Naive thymus-derived CD4-positive, alpha-beta T cell (primary cell): Measurements from ENCODE around the gene COMT. TPM values are rescaled to one million over a fixed set of nuclear protein-coding genes. Genes with fewer than 3 reads are reported as not detected.

Experiments
- ATAC-seq: fragments of 150-1000 bp; cut with Tn5 transposase; 2 replicates; pipeline ENCODE4 v1.10.0; 2021; ENCODE audit warnings: mild to moderate bottlenecking, moderate library complexity
- CTCF ChIA-PET: fragments of 350-600 bp; sonication (Branson Sonifier 250); formaldehyde crosslinking; loops from one replicate; lab custom pipeline; 2021; ENCODE audit warnings: antibody characterized with exemption; lab: Charles Lee
- POLR2A ChIA-PET: fragments of 350-600 bp; sonication (Branson Sonifier 250); formaldehyde crosslinking; loops from one replicate; lab custom pipeline; 2021; ENCODE audit warnings: antibody characterized with exemption, inconsistent platforms; lab: Charles Lee
- DNase-seq, 9 donors: peaks; one replicate each; pipeline versions ENCODE4 v3.0.0 to v3.0.0-alpha.2; 2020 to 2022; ENCODE audit warnings: mixed read lengths in 1 of 9
- H3K27ac ChIP-seq: one replicate; pipeline ENCODE4 v1.7.0; 2013; ENCODE audit warnings: mild to moderate bottlenecking, low read depth, low read length, moderate library complexity
- H3K27me3 ChIP-seq, 2 donors: one replicate each; pipeline ENCODE4 v1.7.0; 2013; ENCODE audit warnings: low read length in 2 of 2, mild to moderate bottlenecking in 2 of 2, moderate library complexity in 2 of 2; ENCODE audit not compliant: control insufficient read depth in 2 of 2, insufficient read depth in 2 of 2
- H3K36me3 ChIP-seq, 3 experiments: 1 replicate in 2 of 3; 2 replicates in 1 of 3; pipeline ENCODE4 v1.7.0; 2013; ENCODE audit warnings: low read length in 3 of 3, mild to moderate bottlenecking in 3 of 3, moderate library complexity in 1 of 3; ENCODE audit not compliant: insufficient read depth in 3 of 3, control insufficient read depth in 2 of 3
- H3K4me1 ChIP-seq, 2 donors: one replicate each; pipeline ENCODE4 v1.7.0; 2013; ENCODE audit warnings: low read length in 2 of 2, mild to moderate bottlenecking in 2 of 2, moderate library complexity in 1 of 2; ENCODE audit not compliant: control insufficient read depth in 2 of 2, insufficient read depth in 2 of 2
- H3K4me3 ChIP-seq: 2 replicates; pipeline ENCODE4 v1.7.0; 2013; ENCODE audit warnings: mild to moderate bottlenecking, low read length
- H3K9me3 ChIP-seq, 3 experiments: 1 replicate in 2 of 3; 2 replicates in 1 of 3; pipeline ENCODE4 v1.7.0; 2013; ENCODE audit warnings: low read length in 3 of 3; ENCODE audit not compliant: control insufficient read depth in 2 of 3
- H3K27ac Mint-ChIP-seq, 9 donors: one replicate each; pipeline ENCODE4 v1.8.0; 2020 to 2022; ENCODE audit warnings: mixed read lengths in 9 of 9, mild to moderate bottlenecking in 8 of 9, moderate library complexity in 5 of 9, inconsistent platforms in 2 of 9
- H3K27me3 Mint-ChIP-seq, 5 donors: one replicate each; pipeline ENCODE4 v1.8.0; 2021 to 2022; ENCODE audit warnings: mixed read lengths in 5 of 5, mild to moderate bottlenecking in 1 of 5
- H3K36me3 Mint-ChIP-seq, 5 donors: one replicate each; pipeline ENCODE4 v1.8.0; 2020 to 2022; ENCODE audit warnings: mixed read lengths in 5 of 5, mild to moderate bottlenecking in 3 of 5, inconsistent platforms in 1 of 5
- H3K4me1 Mint-ChIP-seq, 7 donors: one replicate each; pipeline ENCODE4 v1.8.0; 2020 to 2022; ENCODE audit warnings: mixed read lengths in 7 of 7, mild to moderate bottlenecking in 3 of 7, inconsistent platforms in 1 of 7
- H3K4me3 Mint-ChIP-seq, 10 donors: one replicate each; pipeline ENCODE4 v1.8.0; 2020 to 2022; ENCODE audit warnings: mild to moderate bottlenecking in 10 of 10, mixed read lengths in 10 of 10, moderate library complexity in 6 of 10, inconsistent platforms in 2 of 10
- H3K9me3 Mint-ChIP-seq, 11 donors: one replicate each; pipeline ENCODE4 v1.8.0; 2020 to 2022; ENCODE audit warnings: mixed read lengths in 11 of 11, mild to moderate bottlenecking in 4 of 11, inconsistent platforms in 1 of 11, moderate library complexity in 1 of 11
- intact Hi-C, 2 donors: fragments of 100-400 bp; cut with micrococcal nuclease; formaldehyde crosslinking; loops; one replicate each; pipeline ENCODE4 v1.15.1; 2023
- polyA plus RNA-seq, 2 donors: library from polyadenylated mRNA; unstranded; fragments of 300-500 nt; fragmentation: Illumina TruSeq; gene quantifications; one replicate each; pipeline ENCODE4 v1.2.3, GENCODE V29; 2021
- total RNA-seq, 6 experiments: library from RNA in 5 of 6; stranded (reverse) in 5 of 6; gene quantifications; 1 replicate in 5 of 6; 2 replicates in 1 of 6; pipeline ENCODE4 v1.2.3 and lab custom pipeline; 2021 to 2026

COMT gene
- total and polyA plus RNA-seq, 7 experiments from 2014 or later = 30.0 to 105 (median 56.0) TPM

- Histone ChIP-seq H3K27ac (no peak overlapping the region), H3K36me3 (no peaks in the 10 kb centered on the region), H3K4me1 (no peaks in the 10 kb centered on the region), H3K9me3 (peaks cover 0 to 12% (median 0%) of the 10 kb centered on the region in 3 experiments), H3K27me3 (no peaks in the 10 kb centered on the region), H3K4me3 (no peak overlapping the region)
- Mint-ChIP-seq H3K27me3 (peaks cover 0 to 29% (median 0%) of the 10 kb centered on the region in 5 donors), H3K36me3 (peaks cover 4 to 25% (median 8%) of the 10 kb centered on the region in 5 donors), H3K4me3 (no peak overlapping the region), H3K9me3 (peaks cover 0 to 27% (median 12%) of the 10 kb centered on the region in 11 donors), H3K4me1 (peaks cover 0 to 2% (median 0%) of the 10 kb centered on the region in 7 donors), H3K27ac (no peak overlapping the region)
- CTCF ChIA-PET = no interaction called here
- intact Hi-C loops = no loop called here
- DNase-seq = no peak
- POLR2A ChIA-PET = no interaction called here
- no peak for ATAC-seq
These were observed 60.6 kb downstream of the COMT start for GRCh38 chr22:20002128-20002527.

GRCh38 chr22:20002636-20003035 is 61.1 kb downstream of the COMT start:
- Histone ChIP-seq H3K4me3 (no peak overlapping the region), H3K9me3 (peaks cover 0 to 12% (median 0%) of the 10 kb centered on the region in 3 experiments), H3K27ac (no peak overlapping the region), H3K36me3 (no peaks in the 10 kb centered on the region), H3K4me1 (no peaks in the 10 kb centered on the region), H3K27me3 (no peaks in the 10 kb centered on the region)
- no peak for DNase-seq
- ChIA-PET CTCF (no interaction called here), POLR2A (no interaction called here)
- peaks cover 0 to 27% (median 12%) of the 10 kb centered on the region in 11 donors for H3K9me3 Mint-ChIP-seq
- peaks cover 0 to 2% (median 0%) of the 10 kb centered on the region in 7 donors for H3K4me1 Mint-ChIP-seq
- intact Hi-C loops = no loop called here
- no peak overlapping the region for H3K4me3 Mint-ChIP-seq
- peaks cover 4 to 25% (median 8%) of the 10 kb centered on the region in 5 donors for H3K36me3 Mint-ChIP-seq
- no peak for ATAC-seq
- H3K27me3 Mint-ChIP-seq = peaks cover 0 to 29% (median 0%) of the 10 kb centered on the region in 5 donors
- H3K27ac Mint-ChIP-seq = no peak overlapping the region

GRCh38 chr22:20003304-20003703 is 61.7 kb downstream of the COMT start:
- DNase-seq = no peak
- Histone ChIP-seq H3K27me3 (no peaks in the 10 kb centered on the region), H3K9me3 (peaks cover 0 to 12% (median 0%) of the 10 kb centered on the region in 3 experiments), H3K36me3 (no peaks in the 10 kb centered on the region), H3K27ac (no peak overlapping the region), H3K4me3 (no peak overlapping the region), H3K4me1 (no peaks in the 10 kb centered on the region)
- ChIA-PET POLR2A (no interaction called here), CTCF (no interaction called here)
- Mint-ChIP-seq H3K9me3 (peaks cover 0 to 27% (median 12%) of the 10 kb centered on the region in 11 donors), H3K27ac (no peak overlapping the region), H3K36me3 (peaks cover 4 to 25% (median 8%) of the 10 kb centered on the region in 5 donors), H3K4me1 (peaks cover 0 to 2% (median 0%) of the 10 kb centered on the region in 7 donors), H3K27me3 (peaks cover 0 to 29% (median 0%) of the 10 kb centered on the region in 5 donors), H3K4me3 (no peak overlapping the region)
- intact Hi-C loops = no loop called here
- ATAC-seq = no peak

DNA sequence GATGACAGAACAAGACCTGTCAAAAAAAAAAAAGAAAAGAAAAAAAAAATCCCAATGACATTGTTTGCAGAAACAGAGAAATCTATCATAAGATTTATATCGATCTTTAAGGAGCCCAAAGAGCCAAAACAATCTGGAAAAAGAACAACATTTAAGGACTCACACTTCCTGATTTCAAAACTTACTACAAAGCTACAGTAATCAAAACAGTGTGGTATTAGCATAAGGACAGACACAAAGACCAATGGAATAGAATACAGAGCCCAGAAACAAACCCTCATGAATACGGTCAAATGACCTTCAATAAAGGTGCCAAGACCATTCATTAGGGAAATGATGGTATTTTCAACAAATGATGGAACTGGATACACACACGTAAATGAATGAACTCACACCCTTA is 62.9 kb downstream of the COMT start:
- ATAC-seq (no peak), DNase-seq (no peak)
- intact Hi-C loops = no loop called here
- Histone ChIP-seq H3K4me1 (no peaks in the 10 kb centered on the region), H3K27ac (no peak overlapping the region), H3K36me3 (no peaks in the 10 kb centered on the region), H3K27me3 (no peaks in the 10 kb centered on the region), H3K9me3 (peaks cover 0 to 12% (median 0%) of the 10 kb centered on the region in 3 experiments), H3K4me3 (no peak overlapping the region)
- peaks cover 0 to 29% (median 0%) of the 10 kb centered on the region in 5 donors for H3K27me3 Mint-ChIP-seq
- CTCF ChIA-PET = no interaction called here
- POLR2A ChIA-PET = interaction anchor here (0.6 kb wide), 1 partner anchor 37 kb away, joined by 3 read pairs; no protein-coding TSS in a partner anchor
- H3K4me3 Mint-ChIP-seq = no peak overlapping the region
- H3K4me1 Mint-ChIP-seq = peaks cover 0 to 2% (median 0%) of the 10 kb centered on the region in 7 donors
- no peak overlapping the region for H3K27ac Mint-ChIP-seq
- H3K36me3 Mint-ChIP-seq = peaks cover 4 to 25% (median 8%) of the 10 kb centered on the region in 5 donors
- H3K9me3 Mint-ChIP-seq = peaks cover 0 to 27% (median 12%) of the 10 kb centered on the region in 11 donors

GRCh38 chr22:20008221-20008995 is 66.8 kb downstream of the COMT start:
- DNase-seq (no peak), ATAC-seq (no peak)
- Histone ChIP-seq H3K36me3 (no peaks in the 10 kb centered on the region), H3K27me3 (no peaks in the 10 kb centered on the region), H3K4me3 (no peak overlapping the region), H3K27ac (no peak overlapping the region), H3K4me1 (no peaks in the 10 kb centered on the region), H3K9me3 (peaks cover 0 to 6% (median 0%) of the 10 kb centered on the region in 3 experiments)
- no peak overlapping the region for H3K4me3 Mint-ChIP-seq
- peaks cover 0 to 11% (median 5%) of the 10 kb centered on the region in 11 donors for H3K9me3 Mint-ChIP-seq
- peaks cover 0 to 12% (median 0%) of the 10 kb centered on the region in 5 donors for H3K27me3 Mint-ChIP-seq
- peaks cover under 1 to 18% (median 4%) of the 10 kb centered on the region in 5 donors for H3K36me3 Mint-ChIP-seq
- no peak overlapping the region for H3K27ac Mint-ChIP-seq
- intact Hi-C loops = no loop called here
- CTCF ChIA-PET = no interaction called here
- POLR2A ChIA-PET = no interaction called here
- H3K4me1 Mint-ChIP-seq = peaks cover 0 to 4% (median 0%) of the 10 kb centered on the region in 7 donors

- H3K4me1 ChIP-seq = no peaks in the 10 kb centered on the region
- CTCF ChIA-PET = no interaction called here
- H3K4me3 ChIP-seq = no peak overlapping the region
- Mint-ChIP-seq H3K4me3 (no peak overlapping the region), H3K4me1 (peaks cover 0 to 4% (median 0%) of the 10 kb centered on the region in 7 donors), H3K27ac (no peak overlapping the region), H3K27me3 (peaks cover 0 to 9% (median 0%) of the 10 kb centered on the region in 5 donors), H3K9me3 (peaks cover 0 to 5% (median 1%) of the 10 kb centered on the region in 11 donors), H3K36me3 (peaks cover 0 to 11% (median 0%) of the 10 kb centered on the region in 5 donors)
- H3K36me3 ChIP-seq = no peaks in the 10 kb centered on the region
- H3K9me3 ChIP-seq = peaks cover 0 to 3% (median 0%) of the 10 kb centered on the region in 3 experiments
- ATAC-seq (no peak), DNase-seq (no peak)
- POLR2A ChIA-PET = no interaction called here
- no peaks in the 10 kb centered on the region for H3K27me3 ChIP-seq
- H3K27ac ChIP-seq = no peak overlapping the region
- intact Hi-C loops = no loop called here
These were observed 67.5 kb downstream of the COMT start for GRCh38 chr22:20009018-20009491.
